Astrocyte (in vitro differentiated cells and primary cell): ENCODE results near the gene COG4. TPM values are rescaled to one million over a fixed set of nuclear protein-coding genes. Genes with fewer than 3 reads are reported as not detected.

ENCODE experiments used
- DNase-seq: peaks from one replicate; pipeline ENCODE4 v3.0.0-alpha.2; 2010; ENCODE audit warnings: low read depth
- FAIRE-seq: peaks from 2 replicates; lab custom pipeline; 2011; peaks lifted over from hg19 to GRCh38; lab: Jason Lieb, UNC
- H2AFZ ChIP-seq: 2 replicates; pipeline ENCODE4 v1.6.0; 2012; ENCODE audit warnings: low read depth, low read length, inconsistent platforms
- H3K27ac ChIP-seq: 2 replicates; pipeline ENCODE4 v1.5.1; 2011; ENCODE audit warnings: low read depth, low read length, inconsistent platforms
- H3K27me3 ChIP-seq: 2 replicates; pipeline ENCODE4 v1.6.0; 2011; ENCODE audit warnings: low read length, inconsistent platforms; ENCODE audit not compliant: insufficient read depth
- H3K36me3 ChIP-seq: 2 replicates; pipeline ENCODE4 v1.5.1; 2011; ENCODE audit warnings: low read length, inconsistent platforms; ENCODE audit not compliant: insufficient read depth
- H3K4me1 ChIP-seq: 2 replicates; pipeline ENCODE4 v1.5.1; 2011; ENCODE audit warnings: low read length, inconsistent platforms; ENCODE audit not compliant: insufficient read depth
- H3K4me2 ChIP-seq: 2 replicates; pipeline ENCODE4 v1.6.0; 2012; ENCODE audit warnings: low read length, inconsistent platforms
- H3K4me3 ChIP-seq: 2 replicates; pipeline ENCODE4 v1.5.1; 2011; ENCODE audit warnings: low read depth, mild to moderate bottlenecking, low read length, inconsistent platforms; ENCODE audit not compliant: insufficient read depth
- H3K79me2 ChIP-seq: 2 replicates; pipeline ENCODE4 v1.6.0; 2012; ENCODE audit warnings: mild to moderate bottlenecking, low read length, inconsistent platforms; ENCODE audit not compliant: insufficient read depth
- H3K9ac ChIP-seq: 2 replicates; pipeline ENCODE4 v1.6.0; 2012; ENCODE audit warnings: mild to moderate bottlenecking, low read length, inconsistent platforms
- H3K9me3 ChIP-seq: 2 replicates; pipeline ENCODE4 v1.5.1; 2012; ENCODE audit warnings: low read depth, mild to moderate bottlenecking, low read length, inconsistent platforms; ENCODE audit not compliant: insufficient read depth
- H4K20me1 ChIP-seq: 2 replicates; pipeline ENCODE4 v1.6.0; 2012; ENCODE audit warnings: low read length, inconsistent platforms; ENCODE audit not compliant: insufficient read depth
- H3K27ac Mint-ChIP-seq: one replicate; pipeline ENCODE4 v1.8.0; 2021; ENCODE audit warnings: mild to moderate bottlenecking, mixed read lengths; ENCODE audit not compliant: unreplicated experiment
- H3K27me3 Mint-ChIP-seq: one replicate; pipeline ENCODE4 v1.8.0; 2021; ENCODE audit warnings: low read depth, mixed read lengths; ENCODE audit not compliant: unreplicated experiment
- H3K36me3 Mint-ChIP-seq: one replicate; pipeline ENCODE4 v1.8.0; 2021; ENCODE audit warnings: low read depth, mixed read lengths; ENCODE audit not compliant: unreplicated experiment
- H3K4me1 Mint-ChIP-seq: one replicate; pipeline ENCODE4 v1.8.0; 2021; ENCODE audit warnings: low read depth, mixed read lengths; ENCODE audit not compliant: unreplicated experiment
- H3K4me3 Mint-ChIP-seq: one replicate; pipeline ENCODE4 v1.8.0; 2021; ENCODE audit warnings: mild to moderate bottlenecking, moderate library complexity, mixed read lengths; ENCODE audit not compliant: unreplicated experiment
- H3K9me3 Mint-ChIP-seq: one replicate; pipeline ENCODE4 v1.8.0; 2021; ENCODE audit warnings: mild to moderate bottlenecking, mixed read lengths; ENCODE audit not compliant: unreplicated experiment
- EZH2 ChIP-seq: IDR thresholded peaks from 2 replicates; pipeline ENCODE4 v1.6.1; 2012; ENCODE audit warnings: mild to moderate bottlenecking, low read length, inconsistent platforms; ENCODE audit not compliant: insufficient read depth
- total RNA-seq: library from RNA; stranded (reverse); gene quantifications from 2 replicates; pipeline ENCODE4 v1.2.1, GENCODE V29; 2021
- TF ChIP-seq, protein P1 (sequence below): IDR thresholded peaks from 2 replicates; pipeline ENCODE4 v1.5.1; 2011; ENCODE audit warnings: low read depth, mild to moderate bottlenecking, inconsistent platforms, low read length, moderate library complexity; ENCODE audit not compliant: insufficient read depth

The COG4 gene
- total RNA-seq, 1 donor from 2014 or later, result 42.6 TPM

DNA sequence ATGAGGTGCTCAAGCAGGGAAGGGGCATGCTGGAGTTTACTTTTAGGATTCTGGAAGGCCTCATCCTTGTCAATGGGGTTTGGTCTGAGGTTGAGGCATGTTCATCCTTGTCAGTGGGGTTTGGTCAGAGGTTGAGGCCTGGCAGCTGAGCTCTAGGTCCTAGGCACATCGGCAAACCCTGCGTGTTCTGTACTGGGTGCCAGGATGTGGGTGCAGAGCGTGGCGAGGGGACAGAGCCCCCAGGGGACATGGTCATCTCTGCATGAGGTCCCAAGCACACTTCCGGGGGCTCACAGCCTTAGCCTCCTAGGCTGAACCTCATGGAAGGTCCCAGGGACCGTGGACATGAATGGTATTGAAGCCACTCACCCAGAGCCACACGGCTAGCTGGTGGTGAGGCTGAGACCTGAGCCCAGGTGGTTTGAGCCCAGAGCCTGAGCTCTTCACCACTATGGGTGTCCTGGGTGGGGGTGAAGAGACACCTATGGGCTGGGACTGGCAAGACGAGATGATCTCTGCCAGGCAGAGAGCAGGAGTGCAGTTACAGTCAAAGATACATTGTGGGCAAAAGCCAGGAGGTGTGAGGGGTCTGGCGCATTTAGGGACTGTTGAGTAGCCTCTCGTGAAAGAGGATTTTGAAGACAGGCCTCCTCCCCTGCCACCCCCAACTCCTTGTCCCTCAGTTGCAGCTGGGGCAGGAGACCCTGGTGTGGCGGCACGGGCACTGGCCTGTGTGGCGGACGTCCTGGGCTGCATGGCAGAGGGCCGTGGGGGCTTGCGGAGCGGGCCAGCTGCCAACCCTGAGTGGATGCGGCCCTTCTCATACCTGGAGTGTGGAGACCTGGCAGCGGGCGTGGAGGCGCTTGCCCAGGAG lies 49.7 kb downstream of the COG4 start:
- H3K4me2 ChIP-seq, result no peak overlapping the region
- H3K9me3 ChIP-seq, result no peaks in the 10 kb centered on the region
- DNase-seq (no peak), FAIRE-seq (no peak)
- Mint-ChIP-seq H3K36me3 (peaks cover 11% of the 10 kb centered on the region), H3K27me3 (no peaks in the 10 kb centered on the region), H3K27ac (no peak overlapping the region), H3K4me3 (no peak overlapping the region), H3K4me1 (peaks cover 18% of the 10 kb centered on the region), H3K9me3 (no peaks in the 10 kb centered on the region)
- no peak overlapping the region for H3K4me3 ChIP-seq
- H3K4me1 ChIP-seq, result peaks cover 10% of the 10 kb centered on the region
- H3K9ac ChIP-seq, result no peak overlapping the region
- H3K27me3 ChIP-seq, result no peaks in the 10 kb centered on the region
- H3K27ac ChIP-seq, result no peak overlapping the region
- no peaks in the 10 kb centered on the region for H4K20me1 ChIP-seq
- H3K79me2 ChIP-seq, result no peaks in the 10 kb centered on the region
- TF ChIP-seq EZH2, result no peak
- H3K36me3 ChIP-seq, result no peaks in the 10 kb centered on the region
- H2AFZ ChIP-seq, result no peak overlapping the region

DNA sequence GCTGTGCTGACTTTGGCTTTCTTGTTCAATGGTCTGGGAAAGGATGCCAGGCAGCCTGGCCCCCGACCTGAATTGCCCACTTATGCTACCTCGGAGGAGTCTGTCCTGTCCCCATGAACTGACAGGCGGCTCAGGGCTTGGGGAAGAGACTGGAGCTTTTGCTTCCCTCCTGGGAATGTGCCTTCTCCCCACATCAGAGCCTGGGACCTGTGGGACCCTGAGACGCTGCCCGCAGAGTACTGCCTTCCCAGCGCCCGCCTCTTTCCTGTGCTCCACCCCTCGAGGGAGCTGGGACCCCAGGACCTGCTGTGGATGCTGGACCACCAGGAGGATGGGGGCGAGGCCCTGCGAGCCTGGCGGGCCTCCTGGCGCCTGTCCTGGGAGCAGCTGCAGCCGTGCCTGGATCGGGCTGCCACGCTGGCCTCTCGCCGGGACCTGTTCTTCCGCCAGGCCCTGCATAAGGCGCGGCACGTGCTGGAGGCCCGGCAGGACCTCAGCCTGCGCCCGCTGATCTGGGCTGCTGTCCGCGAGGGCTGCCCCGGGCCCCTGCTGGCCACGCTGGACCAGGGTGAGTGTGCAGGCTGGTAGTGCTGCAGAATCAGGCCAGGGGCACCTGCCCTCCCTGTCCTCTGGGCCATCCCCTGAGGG lies 50.4 kb downstream of the COG4 start:
- no peaks in the 10 kb centered on the region for H3K9me3 ChIP-seq
- no peak overlapping the region for H2AFZ ChIP-seq
- no peaks in the 10 kb centered on the region for H3K36me3 ChIP-seq
- H3K4me3 ChIP-seq, result no peak overlapping the region
- TF ChIP-seq EZH2, result no peak
- TF ChIP-seq, protein P1, sequence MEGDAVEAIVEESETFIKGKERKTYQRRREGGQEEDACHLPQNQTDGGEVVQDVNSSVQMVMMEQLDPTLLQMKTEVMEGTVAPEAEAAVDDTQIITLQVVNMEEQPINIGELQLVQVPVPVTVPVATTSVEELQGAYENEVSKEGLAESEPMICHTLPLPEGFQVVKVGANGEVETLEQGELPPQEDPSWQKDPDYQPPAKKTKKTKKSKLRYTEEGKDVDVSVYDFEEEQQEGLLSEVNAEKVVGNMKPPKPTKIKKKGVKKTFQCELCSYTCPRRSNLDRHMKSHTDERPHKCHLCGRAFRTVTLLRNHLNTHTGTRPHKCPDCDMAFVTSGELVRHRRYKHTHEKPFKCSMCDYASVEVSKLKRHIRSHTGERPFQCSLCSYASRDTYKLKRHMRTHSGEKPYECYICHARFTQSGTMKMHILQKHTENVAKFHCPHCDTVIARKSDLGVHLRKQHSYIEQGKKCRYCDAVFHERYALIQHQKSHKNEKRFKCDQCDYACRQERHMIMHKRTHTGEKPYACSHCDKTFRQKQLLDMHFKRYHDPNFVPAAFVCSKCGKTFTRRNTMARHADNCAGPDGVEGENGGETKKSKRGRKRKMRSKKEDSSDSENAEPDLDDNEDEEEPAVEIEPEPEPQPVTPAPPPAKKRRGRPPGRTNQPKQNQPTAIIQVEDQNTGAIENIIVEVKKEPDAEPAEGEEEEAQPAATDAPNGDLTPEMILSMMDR, result no peak
- H3K4me1 ChIP-seq, result peaks cover 10% of the 10 kb centered on the region
- no peaks in the 10 kb centered on the region for H3K79me2 ChIP-seq
- Mint-ChIP-seq H3K9me3 (no peaks in the 10 kb centered on the region), H3K27ac (no peak overlapping the region), H3K36me3 (peaks cover 14% of the 10 kb centered on the region), H3K4me3 (no peak overlapping the region), H3K27me3 (peaks cover 2% of the 10 kb centered on the region), H3K4me1 (peaks cover 18% of the 10 kb centered on the region)
- H3K27me3 ChIP-seq, result no peaks in the 10 kb centered on the region
- no peaks in the 10 kb centered on the region for H4K20me1 ChIP-seq
- no peak overlapping the region for H3K9ac ChIP-seq
- H3K4me2 ChIP-seq, result no peak overlapping the region
- no peak overlapping the region for H3K27ac ChIP-seq
- FAIRE-seq (no peak), DNase-seq (no peak)

DNA sequence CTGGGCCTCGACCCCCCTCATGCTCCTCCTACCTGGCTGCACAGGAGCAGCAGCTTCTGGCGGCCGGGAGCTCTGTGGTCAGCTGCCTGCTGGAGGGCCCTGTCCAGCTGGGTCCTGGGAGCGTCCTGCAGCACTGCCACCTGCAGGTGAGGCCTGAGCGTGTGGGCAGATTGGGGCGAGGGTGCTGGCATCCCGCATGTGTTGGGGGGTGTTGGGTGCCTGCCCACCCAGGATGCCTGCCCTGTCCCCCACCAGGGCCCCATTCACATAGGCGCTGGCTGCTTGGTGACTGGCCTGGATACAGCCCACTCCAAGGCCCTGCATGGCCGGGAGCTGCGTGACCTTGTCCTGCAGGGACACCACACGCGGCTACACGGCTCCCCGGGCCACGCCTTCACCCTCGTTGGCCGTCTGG lies 52.4 kb downstream of the COG4 start:
- Mint-ChIP-seq H3K27ac (no peak overlapping the region), H3K4me3 (no peak overlapping the region), H3K4me1 (peaks cover 7% of the 10 kb centered on the region), H3K27me3 (peaks cover 2% of the 10 kb centered on the region), H3K9me3 (no peaks in the 10 kb centered on the region), H3K36me3 (peaks cover 12% of the 10 kb centered on the region)
- no peaks in the 10 kb centered on the region for H3K4me1 ChIP-seq
- H3K9ac ChIP-seq, result no peak overlapping the region
- H3K27ac ChIP-seq, result no peak overlapping the region
- no peak overlapping the region for H2AFZ ChIP-seq
- TF ChIP-seq EZH2, result no peak
- TF ChIP-seq, protein P1, result no peak
- no peaks in the 10 kb centered on the region for H3K27me3 ChIP-seq
- no peak overlapping the region for H3K4me3 ChIP-seq
- H3K9me3 ChIP-seq, result no peaks in the 10 kb centered on the region
- H3K4me2 ChIP-seq, result no peak overlapping the region
- no peak for DNase-seq
- H3K79me2 ChIP-seq, result no peaks in the 10 kb centered on the region
- no peak for FAIRE-seq
- H3K36me3 ChIP-seq, result no peaks in the 10 kb centered on the region
- H4K20me1 ChIP-seq, result no peaks in the 10 kb centered on the region
